Endothelial cell of umbilical vein (primary cell): Measurements from ENCODE around the gene MROH7. TPM values are rescaled to one million over a fixed set of nuclear protein-coding genes. Genes with fewer than 3 reads are reported as not detected.

Source experiments
- BruUV-seq: library from RNA; stranded (reverse); fragments of 400-500 nt; replicated peaks from 2 replicates; lab custom pipeline; 2021; lab: Mats Ljungman, UMichigan
- CTCF ChIA-PET: fragments of 300-600, 350-600 bp; sonication (Branson Sonifier 250); formaldehyde crosslinking; loops from one replicate; lab custom pipeline; 2021; ENCODE audit warnings: antibody characterized with exemption, inconsistent platforms; lab: Charles Lee
- POLR2A ChIA-PET: fragments of 300-600, 350-600 bp; sonication (Branson Sonifier 250); formaldehyde crosslinking; loops from one replicate; lab custom pipeline; 2021; ENCODE audit warnings: antibody characterized with exemption, inconsistent platforms; lab: Charles Lee
- DNase-seq: peaks from one replicate; pipeline ENCODE4 v3.0.0-alpha.2; 2011; ENCODE audit warnings: low read depth, low spot score
- FAIRE-seq: peaks from 2 replicates; lab custom pipeline; 2011; peaks lifted over from hg19 to GRCh38; lab: Jason Lieb, UNC
- H2AFZ ChIP-seq: 2 replicates; pipeline ENCODE4 v1.6.0; 2012; ENCODE audit warnings: low read depth, low read length, control low read depth, inconsistent platforms
- H3K27ac ChIP-seq: 2 replicates; pipeline ENCODE4 v1.5.1; 2011; ENCODE audit warnings: low read depth, mild to moderate bottlenecking, control low read depth, low read length, moderate library complexity; ENCODE audit not compliant: insufficient read depth
- H3K27me3 ChIP-seq, 2 experiments: 2 replicates each; pipeline versions ENCODE4 v1.6.0 to v1.6.1; 2011; ENCODE audit warnings: low read length in 2 of 2, mixed read lengths in 1 of 2; ENCODE audit not compliant: control insufficient read depth in 2 of 2, insufficient read depth in 2 of 2
- H3K36me3 ChIP-seq, 2 experiments: 2 replicates in 1 of 2; 3 replicates in 1 of 2; pipeline ENCODE4 v1.5.1; 2011; ENCODE audit warnings: low read length in 2 of 2, mild to moderate bottlenecking in 1 of 2, moderate library complexity in 1 of 2; ENCODE audit not compliant: control insufficient read depth in 2 of 2, insufficient read depth in 2 of 2; ENCODE audit errors: extremely low read depth in 1 of 2
- H3K4me1 ChIP-seq: 3 replicates; pipeline ENCODE4 v1.5.1; 2011; ENCODE audit warnings: mild to moderate bottlenecking, low read length; ENCODE audit not compliant: control insufficient read depth, insufficient read depth; ENCODE audit errors: extremely low read depth
- H3K4me2 ChIP-seq: 2 replicates; pipeline ENCODE4 v1.6.1; 2011; ENCODE audit warnings: low read length, control low read depth, mixed read lengths; ENCODE audit not compliant: insufficient read depth
- H3K4me3 ChIP-seq, 3 experiments: fragments of 200-600 bp in 1 of 3; sonication (generic), shearing (Covaris generic) in 1 of 3; replicated peaks in 1 of 3; 2 replicates each; pipeline ENCODE4 v1.5.1; 2011 to 2016; ENCODE audit warnings: control low read depth in 3 of 3, low read length in 3 of 3, mild to moderate bottlenecking in 2 of 3, inconsistent platforms in 1 of 3, low read depth in 1 of 3, moderate library complexity in 1 of 3; ENCODE audit not compliant: insufficient read depth in 1 of 3
- H3K79me2 ChIP-seq: 2 replicates; pipeline ENCODE4 v1.6.0; 2012; ENCODE audit warnings: low read length, inconsistent platforms; ENCODE audit not compliant: control insufficient read depth, insufficient read depth
- H3K9ac ChIP-seq: replicated peaks from 2 replicates; pipeline ENCODE3; 2011; ENCODE audit warnings: low read length, control low read depth; ENCODE audit not compliant: insufficient read depth; ENCODE audit errors: extremely low read depth
- H3K9me1 ChIP-seq: replicated peaks from 3 replicates; pipeline ENCODE4 v1.6.0; 2011; ENCODE audit warnings: mild to moderate bottlenecking, low read length; ENCODE audit not compliant: control insufficient read depth, insufficient read depth; ENCODE audit errors: extremely low read depth
- H3K9me3 ChIP-seq: replicated peaks from 2 replicates; pipeline ENCODE4 v1.5.1; 2012; ENCODE audit warnings: low read length, inconsistent platforms; ENCODE audit not compliant: control insufficient read depth, insufficient read depth
- H4K20me1 ChIP-seq: replicated peaks from 2 replicates; pipeline ENCODE3; 2011; ENCODE audit warnings: mild to moderate bottlenecking, low read length; ENCODE audit not compliant: control insufficient read depth, insufficient read depth; ENCODE audit errors: extremely low read depth
- EZH2 ChIP-seq: IDR thresholded peaks from 2 replicates; pipeline ENCODE4 v1.6.1; 2012; ENCODE audit warnings: borderline replicate concordance, low read depth, mild to moderate bottlenecking, moderate library complexity, low read length, inconsistent platforms; ENCODE audit not compliant: severe bottlenecking
- FOS ChIP-seq: IDR thresholded peaks from 2 replicates; pipeline ENCODE4 v1.6.1; 2011; ENCODE audit warnings: mild to moderate bottlenecking, low read length, moderate library complexity, borderline replicate concordance; ENCODE audit not compliant: insufficient read depth
- GATA2 ChIP-seq: IDR thresholded peaks from 2 replicates; pipeline ENCODE4 v1.7.0; 2011; ENCODE audit warnings: low read depth, mild to moderate bottlenecking, moderate library complexity, mixed read lengths, low read length; ENCODE audit not compliant: insufficient read length, insufficient read depth
- JUN ChIP-seq: IDR thresholded peaks from 2 replicates; pipeline ENCODE4 v1.6.1; 2011; ENCODE audit warnings: borderline replicate concordance, low read depth; ENCODE audit not compliant: insufficient read length, insufficient read depth
- MYC ChIP-seq: IDR thresholded peaks from one replicate; pipeline ENCODE4 v1.6.1; 2011; ENCODE audit warnings: mild to moderate bottlenecking, low read depth, low read length
- POLR2A ChIP-seq: IDR thresholded peaks from 2 replicates; pipeline ENCODE4 v1.6.1; 2012; ENCODE audit warnings: low read depth, mild to moderate bottlenecking, control low read depth, low read length
- POLR2AphosphoS5 ChIP-seq: IDR thresholded peaks from 2 replicates; pipeline ENCODE4 v1.6.1; 2012; ENCODE audit warnings: low read depth, mild to moderate bottlenecking, control low read depth, low read length, moderate library complexity; ENCODE audit not compliant: insufficient read depth
- dilution Hi-C: fragments of 300-500 bp; cut with MboI; formaldehyde crosslinking; loops from one replicate; pipeline ENCODE4 v1.15.0; 2019; ENCODE audit warnings: low sequenced_read_pairs; ENCODE audit not compliant: extremely low pct_ligation_motif_present
- intact Hi-C: fragments of 100-400 bp; cut with micrococcal nuclease; formaldehyde crosslinking; loops from one replicate; pipeline ENCODE4 v1.10.0; 2022
- polyA plus RNA-seq, 4 experiments: library from polyadenylated mRNA; depleted of rRNA in 3 of 4; stranded (reverse) in 3 of 4; unstranded in 1 of 4; fragments of >200 nt; gene quantifications; 2 replicates each; pipeline versions ENCODE4 v1.2.1 to v1.2.3, GENCODE V29; 2011 to 2012; ENCODE audit warnings: missing spikeins in 1 of 4
- total RNA-seq: library from RNA; stranded (reverse); gene quantifications from 2 replicates; pipeline ENCODE4 v1.2.3, GENCODE V29; 2021
- TF ChIP-seq, protein P1 (sequence below), 2 donors: IDR thresholded peaks; 1 replicate in 1 of 2; 2 replicates in 1 of 2; pipeline ENCODE4 v1.5.1; 2011; ENCODE audit warnings: low read length in 2 of 2, mild to moderate bottlenecking in 2 of 2, moderate library complexity in 2 of 2, control low read depth in 1 of 2, inconsistent platforms in 1 of 2, low read depth in 1 of 2; ENCODE audit not compliant: insufficient read depth in 1 of 2; ENCODE audit errors: extremely low read depth in 1 of 2
- TF ChIP-seq, protein P2 (sequence below): IDR thresholded peaks from 2 replicates; pipeline ENCODE4 v1.6.1; 2011; ENCODE audit not compliant: insufficient read depth, insufficient read length

The MROH7 gene
- total and polyA plus RNA-seq, 2 donors (not counting 3 experiments of a cell fraction or from before 2014, with no cell fraction given), result 0.06 to 0.24 TPM

DNA sequence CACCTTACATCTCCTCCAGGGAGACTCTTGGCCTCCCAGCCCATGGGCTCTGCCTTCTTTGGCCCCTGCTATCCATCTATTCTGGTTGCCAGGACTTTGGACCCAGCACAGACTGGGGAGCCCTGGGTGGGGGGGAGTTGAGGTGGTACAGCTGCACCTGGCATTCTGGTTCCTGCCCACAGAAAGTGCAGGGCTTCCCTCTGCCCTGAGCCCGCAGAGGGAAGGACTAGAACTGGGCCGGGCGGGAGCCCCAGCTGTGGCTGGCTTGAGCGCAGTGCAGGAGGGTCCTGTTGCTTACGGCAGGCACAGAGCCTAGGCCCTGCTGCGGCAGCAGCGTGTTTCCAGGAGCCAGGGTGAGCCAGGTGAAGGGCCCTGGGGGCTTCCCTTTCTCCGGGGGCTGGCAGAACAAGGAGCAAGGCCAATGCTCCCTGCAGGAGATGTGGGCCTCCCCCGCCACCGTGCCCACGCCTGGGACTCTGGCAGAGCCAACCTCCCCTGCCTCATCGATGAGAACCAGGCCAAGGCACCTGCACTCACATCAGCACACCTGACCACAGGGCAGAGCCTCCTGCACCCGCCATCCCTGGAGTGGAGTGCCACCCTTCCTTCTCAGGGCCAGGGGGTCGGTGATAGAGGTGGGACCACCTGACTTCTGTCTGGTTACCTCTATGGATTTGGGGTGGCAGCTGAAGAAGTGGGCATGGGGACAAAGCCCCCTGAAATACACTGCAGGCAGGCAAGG is 106.7 kb downstream of the MROH7 start:
- TF ChIP-seq, protein P1, sequence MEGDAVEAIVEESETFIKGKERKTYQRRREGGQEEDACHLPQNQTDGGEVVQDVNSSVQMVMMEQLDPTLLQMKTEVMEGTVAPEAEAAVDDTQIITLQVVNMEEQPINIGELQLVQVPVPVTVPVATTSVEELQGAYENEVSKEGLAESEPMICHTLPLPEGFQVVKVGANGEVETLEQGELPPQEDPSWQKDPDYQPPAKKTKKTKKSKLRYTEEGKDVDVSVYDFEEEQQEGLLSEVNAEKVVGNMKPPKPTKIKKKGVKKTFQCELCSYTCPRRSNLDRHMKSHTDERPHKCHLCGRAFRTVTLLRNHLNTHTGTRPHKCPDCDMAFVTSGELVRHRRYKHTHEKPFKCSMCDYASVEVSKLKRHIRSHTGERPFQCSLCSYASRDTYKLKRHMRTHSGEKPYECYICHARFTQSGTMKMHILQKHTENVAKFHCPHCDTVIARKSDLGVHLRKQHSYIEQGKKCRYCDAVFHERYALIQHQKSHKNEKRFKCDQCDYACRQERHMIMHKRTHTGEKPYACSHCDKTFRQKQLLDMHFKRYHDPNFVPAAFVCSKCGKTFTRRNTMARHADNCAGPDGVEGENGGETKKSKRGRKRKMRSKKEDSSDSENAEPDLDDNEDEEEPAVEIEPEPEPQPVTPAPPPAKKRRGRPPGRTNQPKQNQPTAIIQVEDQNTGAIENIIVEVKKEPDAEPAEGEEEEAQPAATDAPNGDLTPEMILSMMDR (IDR thresholded peaks at IDR 0.05; ENCODE audit: extremely low read depth in 1 of 2, insufficient read depth in 1 of 2, low read depth in 1 of 2, low read length in 2 of 2), result no peak
- Histone ChIP-seq H3K27me3 (no peaks in the 10 kb centered on the region), H3K4me1 (no peaks in the 10 kb centered on the region), H3K79me2 (no peaks in the 10 kb centered on the region), H3K27ac (no peak overlapping the region), H4K20me1 (no peaks in the 10 kb centered on the region), H2AFZ (no peak overlapping the region), H3K9me1 (no peaks in the 10 kb centered on the region), H3K9me3 (no peaks in the 10 kb centered on the region), H3K36me3 (no peaks in the 10 kb centered on the region), H3K4me2 (no peak overlapping the region), H3K9ac (no peak overlapping the region), H3K4me3 (no peak overlapping the region)
- POLR2A ChIA-PET, result no interaction called here
- BruUV-seq, result no TSS peak
- CTCF ChIA-PET, result no interaction called here
- DNase-seq (no peak), FAIRE-seq (no peak)
- dilution Hi-C loops (no loop called here), intact Hi-C loops (no loop called here)

GRCh38 chr1:54750596-54750995 is 109.0 kb downstream of the MROH7 start:
- Histone ChIP-seq H3K9me1 (no peaks in the 10 kb centered on the region), H4K20me1 (no peaks in the 10 kb centered on the region), H3K27ac (no peak overlapping the region), H3K9me3 (no peaks in the 10 kb centered on the region), H3K27me3 (no peaks in the 10 kb centered on the region), H3K4me2 (no peak overlapping the region), H3K79me2 (no peaks in the 10 kb centered on the region), H3K4me3 (no peak overlapping the region), H3K36me3 (no peaks in the 10 kb centered on the region), H3K9ac (no peak overlapping the region), H3K4me1 (no peaks in the 10 kb centered on the region), H2AFZ (no peak overlapping the region)
- dilution Hi-C loops, result no loop called here
- no TSS peak for BruUV-seq
- FAIRE-seq, result no peak
- TF ChIP-seq GATA2, result no peak
- no peak for TF ChIP-seq MYC
- no peak for TF ChIP-seq POLR2A
- TF ChIP-seq FOS, result no peak
- TF ChIP-seq POLR2AphosphoS5, result no peak
- TF ChIP-seq JUN, result no peak
- TF ChIP-seq, protein P1 (IDR thresholded peaks at IDR 0.05; ENCODE audit: extremely low read depth in 1 of 2, insufficient read depth in 1 of 2, low read depth in 1 of 2, low read length in 2 of 2), result no peak
- TF ChIP-seq, protein P2, sequence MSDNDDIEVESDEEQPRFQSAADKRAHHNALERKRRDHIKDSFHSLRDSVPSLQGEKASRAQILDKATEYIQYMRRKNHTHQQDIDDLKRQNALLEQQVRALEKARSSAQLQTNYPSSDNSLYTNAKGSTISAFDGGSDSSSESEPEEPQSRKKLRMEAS, result no peak
- no peak for TF ChIP-seq EZH2
- CTCF ChIA-PET, result no interaction called here
- POLR2A ChIA-PET, result no interaction called here
- intact Hi-C loops, result no loop called here
- DNase-seq, result no peak
